Smooth muscle cell (in vitro differentiated cells): ENCODE data around the gene ZNF615. TPM values are rescaled to one million over a fixed set of nuclear protein-coding genes. Genes with fewer than 3 reads are reported as not detected.
"Not testable (repeated sequence)": the region's sequence is repeated elsewhere in the genome, so short reads cannot be mapped to it uniquely, and the experiment has no call there.

Experiments
- DNase-seq: peaks from one replicate; lab custom pipeline; 2025; ENCODE audit not compliant: unreplicated experiment; lab: John Stamatoyannopoulos, UW
- H2AFZ ChIP-seq: fragments of 200-600 bp; sonication (generic); 2 replicates; pipeline ENCODE4 v1.6.0; 2016; ENCODE audit warnings: antibody characterized with exemption, low read depth, mild to moderate bottlenecking
- H3F3A ChIP-seq: fragments of 200-600 bp; sonication (generic); 2 replicates; pipeline ENCODE4 v1.6.0; 2017; ENCODE audit warnings: antibody characterized with exemption, low read depth
- H3K27ac ChIP-seq: fragments of 200-600 bp; sonication (generic); 2 replicates; pipeline ENCODE4 v1.5.1; 2016; ENCODE audit warnings: low read depth, mild to moderate bottlenecking
- H3K27me3 ChIP-seq: fragments of 200-600 bp; sonication (generic); 2 replicates; pipeline ENCODE4 v1.6.1; 2016; ENCODE audit warnings: low read depth, mild to moderate bottlenecking
- H3K36me3 ChIP-seq: fragments of 200-600 bp; sonication (generic); 2 replicates; pipeline ENCODE4 v1.5.1; 2016; ENCODE audit warnings: low read depth
- H3K4me1 ChIP-seq: fragments of 200-600 bp; sonication (generic); 2 replicates; pipeline ENCODE4 v1.5.1; 2016; ENCODE audit warnings: low read depth
- H3K4me2 ChIP-seq: fragments of 200-600 bp; sonication (generic); 2 replicates; pipeline ENCODE4 v1.6.0; 2016; ENCODE audit warnings: mild to moderate bottlenecking
- H3K4me3 ChIP-seq: fragments of 200-600 bp; sonication (generic); 2 replicates; pipeline ENCODE4 v1.5.1; 2016; ENCODE audit warnings: mild to moderate bottlenecking
- H3K79me2 ChIP-seq: fragments of 200-600 bp; sonication (generic); 2 replicates; pipeline ENCODE4 v1.6.0; 2016; ENCODE audit warnings: low read depth, mild to moderate bottlenecking
- H3K9ac ChIP-seq: fragments of 200-600 bp; sonication (generic); 2 replicates; pipeline ENCODE4 v1.6.0; 2016; ENCODE audit warnings: low read depth
- H3K9me3 ChIP-seq: fragments of 200-600 bp; sonication (generic); replicated peaks from 2 replicates; pipeline ENCODE4 v1.5.1; 2016; ENCODE audit warnings: low read depth
- H4K20me1 ChIP-seq: fragments of 200-600 bp; sonication (generic); 2 replicates; pipeline ENCODE4 v1.6.0; 2016; ENCODE audit warnings: low read depth
- CTCF ChIP-seq: fragments of 200-600 bp; sonication (generic); IDR thresholded peaks from 2 replicates; pipeline ENCODE4 v1.5.1; 2017; ENCODE audit warnings: borderline replicate concordance, mild to moderate bottlenecking, antibody characterized with exemption; ENCODE audit not compliant: insufficient read depth, poor library complexity, severe bottlenecking
- WGBS: methylation state at CpG from one replicate; pipeline ENCODE4 v1.1.7; 2016; ENCODE audit warnings: low lambda C conversion rate; 5-methylcytosine and 5-hydroxymethylcytosine counted together
- polyA plus RNA-seq: library from polyadenylated mRNA; unstranded; fragments of >200 nt; fragmentation: Nextera tagmentation; extraction: Ambion mirVana; gene quantifications from 2 replicates; pipeline ENCODE4 v1.2.1, GENCODE V29; 2016
- total RNA-seq: library from RNA; depleted of rRNA; stranded (reverse); fragments of >200 nt; gene quantifications from 2 replicates; pipeline ENCODE4 v1.2.3, GENCODE V29; 2014

ZNF615 gene
- total and polyA plus RNA-seq, 2 experiments from 2014 or later: 4.5 to 23.6 TPM

- Histone ChIP-seq H3K4me1 (no peaks in the 10 kb centered on the region), H3K36me3 (peaks cover 5% of the 10 kb centered on the region), H3K79me2 (no peaks in the 10 kb centered on the region), H3F3A (no peaks in the 10 kb centered on the region), H3K4me2 (no peak overlapping the region), H3K9me3 (peaks cover 11% of the 10 kb centered on the region), H3K27ac (no peak overlapping the region), H2AFZ (no peak overlapping the region), H3K4me3 (no peak overlapping the region), H3K9ac (no peak overlapping the region), H3K27me3 (no peaks in the 10 kb centered on the region), H4K20me1 (no peaks in the 10 kb centered on the region)
- TF ChIP-seq CTCF: no peak
- no peak for DNase-seq
- 81% methylated on average over 4 of the region's 4 CpGs for WGBS
These were observed 48.2 kb downstream of the ZNF615 start for GRCh38 chr19:51959791-51960190.

DNA sequence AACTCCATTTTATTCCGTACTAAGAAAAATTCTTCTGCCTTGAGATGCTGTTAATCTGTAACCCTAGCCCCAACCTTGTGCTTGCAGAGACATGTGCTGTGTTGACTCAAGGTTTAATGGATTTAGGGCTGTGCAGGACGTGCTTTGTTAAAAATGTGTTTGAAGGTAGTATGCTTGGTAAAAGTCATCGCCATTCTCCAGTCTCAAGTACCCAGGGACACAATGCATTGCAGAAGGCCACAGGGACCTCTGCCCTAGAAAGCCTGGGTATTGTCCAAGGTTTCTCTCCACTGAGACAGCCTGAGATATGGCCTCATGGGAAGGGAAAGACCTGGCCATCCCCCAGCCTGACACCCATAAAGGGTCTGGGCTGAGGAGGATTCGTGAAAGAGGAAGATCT lies 50.2 kb downstream of the ZNF615 start:
- not testable (repeated sequence) for H3K27ac ChIP-seq, H3K4me3 ChIP-seq, H3K36me3 ChIP-seq, H3K4me2 ChIP-seq, H3K4me1 ChIP-seq, H3K9ac ChIP-seq, H3K79me2 ChIP-seq, H3K9me3 ChIP-seq, H4K20me1 ChIP-seq, H2AFZ ChIP-seq, H3F3A ChIP-seq, DNase-seq, H3K27me3 ChIP-seq
- 79% methylated on average over 4 of the region's 4 CpGs for whole genome bisulfite sequencing

DNA sequence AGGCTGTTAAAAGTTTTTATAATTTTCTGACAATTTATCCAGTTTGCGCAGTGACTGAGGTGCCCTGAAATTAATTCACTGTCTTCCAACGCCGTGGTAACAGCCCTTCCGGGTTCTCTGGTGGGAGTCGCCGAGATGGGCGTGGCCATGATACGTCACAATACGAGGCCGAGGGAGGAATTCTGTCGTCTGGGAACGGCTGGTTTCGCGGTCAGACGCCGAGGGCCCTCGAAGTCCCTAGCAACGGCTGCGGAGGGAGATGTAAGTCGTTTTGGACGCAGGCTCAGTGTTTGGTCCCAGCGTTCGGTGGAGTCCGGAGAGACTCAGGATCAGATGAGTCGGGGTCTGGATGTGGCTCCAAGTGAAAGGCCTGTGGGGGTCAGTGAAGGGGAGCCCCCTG lies 59.0 kb downstream of the ZNF615 start:
- H2AFZ ChIP-seq: no peak overlapping the region
- H3K27me3 ChIP-seq: no peaks in the 10 kb centered on the region
- H3F3A ChIP-seq: no peaks in the 10 kb centered on the region
- H3K4me3 ChIP-seq: no peak overlapping the region
- no peak for TF ChIP-seq CTCF
- H3K9me3 ChIP-seq: peaks cover 42% of the 10 kb centered on the region
- no peak for DNase-seq
- H3K36me3 ChIP-seq: peaks cover 21% of the 10 kb centered on the region
- no peaks in the 10 kb centered on the region for H3K4me1 ChIP-seq
- no peak overlapping the region for H3K27ac ChIP-seq
- no peaks in the 10 kb centered on the region for H4K20me1 ChIP-seq
- 96% methylated on average over 25 of the region's 25 CpGs for WGBS
- no peaks in the 10 kb centered on the region for H3K79me2 ChIP-seq
- no peak overlapping the region for H3K4me2 ChIP-seq
- H3K9ac ChIP-seq: no peak overlapping the region

GRCh38 chr19:51946602-51947001 lies 61.4 kb downstream of the ZNF615 start:
- Histone ChIP-seq H3K4me2 (no peak overlapping the region), H3K9me3 (peaks cover 59% of the 10 kb centered on the region), H3K27me3 (no peaks in the 10 kb centered on the region), H3K36me3 (peaks cover 41% of the 10 kb centered on the region), H3K4me1 (no peaks in the 10 kb centered on the region), H4K20me1 (no peaks in the 10 kb centered on the region), H2AFZ (no peak overlapping the region), H3F3A (no peaks in the 10 kb centered on the region), H3K4me3 (no peak overlapping the region), H3K79me2 (no peaks in the 10 kb centered on the region), H3K9ac (no peak overlapping the region), H3K27ac (no peak overlapping the region)
- no peak for DNase-seq
- 100% methylated on average over 1 of the region's 1 CpG for WGBS
- no peak for TF ChIP-seq CTCF
